SK-N-MC (cell line): ENCODE results near the gene CDK6.

Experiments used
- DNase-seq: peaks from one replicate; pipeline ENCODE4 v3.0.0-alpha.2; 2011; ENCODE audit warnings: low read depth, low spot score
- H3K27ac ChIP-seq: fragments of 200-600 bp; sonication (generic); 2 replicates; pipeline ENCODE4 v1.5.1; 2016; ENCODE audit warnings: mixed run types
- H3K36me3 ChIP-seq: fragments of 200-600 bp; sonication (generic); 2 replicates; pipeline ENCODE4 v1.6.1; 2017; ENCODE audit warnings: antibody characterized with exemption, low read length, mixed read lengths; ENCODE audit not compliant: insufficient read depth
- H3K4me3 ChIP-seq: fragments of 200-600 bp; sonication (generic); 2 replicates; pipeline ENCODE4 v1.5.1; 2016
- H3K9ac ChIP-seq: fragments of 200-600 bp; sonication (generic); 2 replicates; pipeline ENCODE4 v1.8.0; 2017; ENCODE audit warnings: mixed run types, mixed read lengths; ENCODE audit not compliant: insufficient read length
- H3K9me3 ChIP-seq: fragments of 200-600 bp; sonication (generic); 2 replicates; pipeline ENCODE4 v1.6.1; 2017; ENCODE audit warnings: low read depth, mild to moderate bottlenecking, antibody characterized with exemption, low read length, moderate library complexity, mixed read lengths
- EZH2 ChIP-seq: fragments of 200-600 bp; sonication (generic); IDR thresholded peaks from one replicate; pipeline ENCODE4 v1.6.1; 2017; ENCODE audit warnings: antibody characterized with exemption
- FOXP2 ChIP-seq: optimal IDR thresholded peaks from 2 replicates; pipeline ENCODE3; 2011; ENCODE audit warnings: mild to moderate bottlenecking, moderate library complexity; ENCODE audit not compliant: insufficient read depth; ENCODE audit errors: extremely low read length, control extremely low read depth
- POLR2AphosphoS5 ChIP-seq: IDR thresholded peaks from 2 replicates; pipeline ENCODE4 v1.6.1; 2012; ENCODE audit warnings: mild to moderate bottlenecking, low read depth, low read length, borderline replicate concordance

CDK6 gene

DNA sequence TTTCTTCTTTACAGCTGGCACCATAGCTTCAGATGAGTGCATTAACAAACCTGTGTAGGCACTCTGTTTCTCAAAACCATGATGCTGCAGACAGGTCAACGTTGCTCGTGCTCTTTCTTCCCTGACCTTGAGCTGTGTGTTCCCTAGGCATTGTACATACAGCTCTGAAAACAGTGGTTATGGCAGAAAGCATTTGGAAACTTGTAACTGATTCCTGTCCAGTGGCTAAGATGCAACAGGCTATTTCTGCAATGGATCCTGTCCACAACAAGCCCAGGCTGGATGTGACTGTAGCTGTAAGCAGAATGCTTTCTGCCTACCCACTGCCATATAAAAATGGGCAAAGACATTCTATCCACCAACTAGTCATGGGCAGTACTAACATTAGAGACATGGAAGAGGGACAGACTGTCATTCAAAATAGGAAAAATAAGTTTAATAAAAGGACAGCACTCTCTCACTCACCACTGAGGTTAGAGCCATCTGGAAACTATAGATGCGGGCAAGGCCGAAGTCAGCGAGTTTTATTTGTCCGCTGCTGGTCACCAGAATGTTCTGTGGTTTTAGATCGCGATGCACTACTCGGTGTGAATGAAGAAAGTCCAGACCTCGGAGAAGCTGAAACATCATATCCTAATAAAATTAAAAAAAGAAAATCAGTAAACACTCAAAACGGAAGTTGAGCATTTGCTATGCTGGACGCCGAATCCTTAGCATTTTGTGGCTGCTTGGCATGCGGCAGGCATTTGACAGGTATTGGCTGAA, 111.0 kb downstream of the CDK6 start:
- Histone ChIP-seq H3K9me3 (no peaks in the 10 kb centered on the region), H3K9ac (no peak overlapping the region), H3K36me3 (no peaks in the 10 kb centered on the region), H3K27ac (no peak overlapping the region), H3K4me3 (no peak overlapping the region)
- no peak for DNase-seq
- TF ChIP-seq POLR2AphosphoS5 (no peak), EZH2 (no peak), FOXP2 (no peak)

DNA sequence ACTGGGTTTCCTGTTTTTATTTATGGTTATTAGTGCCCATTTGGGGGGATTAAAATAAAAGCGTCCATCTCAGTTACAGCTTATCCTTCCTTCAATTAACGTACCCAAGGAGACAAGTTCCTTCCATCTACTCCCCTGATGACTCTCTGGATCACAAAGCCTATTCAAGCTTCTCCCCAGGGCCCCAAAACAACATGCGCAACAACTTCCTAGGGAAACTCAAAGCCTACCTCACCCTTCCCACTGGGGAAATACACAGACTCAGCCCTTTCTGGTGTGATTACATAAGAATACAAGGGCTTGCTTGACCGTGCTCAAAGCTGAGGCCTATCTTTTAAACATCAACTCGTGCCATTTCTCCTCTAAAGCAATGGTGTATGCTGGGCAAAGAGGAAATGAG, 112.4 kb downstream of the CDK6 start:
- H3K9ac ChIP-seq, result peak overlapping the region; percentile 56
- H3K27ac ChIP-seq, result peak overlapping the region; percentile 93
- no peak for DNase-seq
- no peak for TF ChIP-seq POLR2AphosphoS5
- no peak for TF ChIP-seq FOXP2
- no peak for TF ChIP-seq EZH2
- no peaks in the 10 kb centered on the region for H3K9me3 ChIP-seq
- peak overlapping the region; percentile 50; the same call in 1 of the 2 replicates for H3K4me3 ChIP-seq
- H3K36me3 ChIP-seq, result no peaks in the 10 kb centered on the region

DNA sequence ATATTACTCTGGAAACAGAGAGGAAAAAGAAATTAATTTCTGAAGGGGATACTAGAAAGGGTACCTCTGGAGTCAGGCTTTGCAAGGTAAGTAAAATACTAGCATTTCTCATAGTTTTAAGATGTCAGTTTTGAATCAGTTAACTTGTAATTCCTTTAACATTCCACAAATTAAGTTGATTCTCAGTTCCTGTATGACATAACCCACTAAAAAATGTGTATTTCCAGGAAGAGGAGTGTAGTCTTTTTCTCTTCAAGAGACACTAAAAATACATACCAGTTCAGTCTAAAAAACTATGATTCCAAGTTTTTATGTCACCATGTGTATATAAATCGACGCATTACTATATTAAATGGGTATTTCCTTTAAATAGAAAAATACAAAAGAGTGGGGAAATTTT, 113.2 kb downstream of the CDK6 start:
- TF ChIP-seq EZH2 (no peak), FOXP2 (no peak), POLR2AphosphoS5 (no peak)
- H3K36me3 ChIP-seq, result no peaks in the 10 kb centered on the region
- DNase-seq, result no peak
- H3K4me3 ChIP-seq, result peak overlapping the region; percentile 50
- H3K9me3 ChIP-seq, result no peaks in the 10 kb centered on the region
- H3K9ac ChIP-seq, result peak overlapping the region; percentile 56
- H3K27ac ChIP-seq, result peak overlapping the region; percentile 93

DNA sequence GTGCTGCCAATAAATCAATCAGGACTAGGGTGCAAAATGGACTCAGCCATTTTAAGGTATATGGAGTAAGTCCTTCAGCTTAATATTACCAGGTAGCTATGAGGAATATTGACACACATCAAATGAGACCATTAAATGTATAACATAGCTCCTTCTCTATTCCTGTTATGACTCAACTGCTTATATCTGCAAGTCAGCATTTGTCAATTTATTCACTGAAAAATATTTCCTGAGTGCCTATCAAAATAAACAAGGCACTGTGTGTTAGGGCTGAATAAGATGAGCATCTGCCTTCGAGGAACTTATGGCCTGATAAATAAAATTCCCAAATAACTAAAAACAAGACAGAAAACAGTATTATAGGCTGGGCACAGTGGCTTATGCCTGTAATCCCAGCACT, 113.8 kb downstream of the CDK6 start:
- TF ChIP-seq FOXP2 (no peak), EZH2 (no peak), POLR2AphosphoS5 (no peak)
- Histone ChIP-seq H3K9ac (no peak overlapping the region), H3K9me3 (no peaks in the 10 kb centered on the region), H3K4me3 (no peak overlapping the region), H3K27ac (peak overlapping the region; percentile 93; the same call in 1 of the 2 replicates), H3K36me3 (no peaks in the 10 kb centered on the region)
- no peak for DNase-seq

DNA sequence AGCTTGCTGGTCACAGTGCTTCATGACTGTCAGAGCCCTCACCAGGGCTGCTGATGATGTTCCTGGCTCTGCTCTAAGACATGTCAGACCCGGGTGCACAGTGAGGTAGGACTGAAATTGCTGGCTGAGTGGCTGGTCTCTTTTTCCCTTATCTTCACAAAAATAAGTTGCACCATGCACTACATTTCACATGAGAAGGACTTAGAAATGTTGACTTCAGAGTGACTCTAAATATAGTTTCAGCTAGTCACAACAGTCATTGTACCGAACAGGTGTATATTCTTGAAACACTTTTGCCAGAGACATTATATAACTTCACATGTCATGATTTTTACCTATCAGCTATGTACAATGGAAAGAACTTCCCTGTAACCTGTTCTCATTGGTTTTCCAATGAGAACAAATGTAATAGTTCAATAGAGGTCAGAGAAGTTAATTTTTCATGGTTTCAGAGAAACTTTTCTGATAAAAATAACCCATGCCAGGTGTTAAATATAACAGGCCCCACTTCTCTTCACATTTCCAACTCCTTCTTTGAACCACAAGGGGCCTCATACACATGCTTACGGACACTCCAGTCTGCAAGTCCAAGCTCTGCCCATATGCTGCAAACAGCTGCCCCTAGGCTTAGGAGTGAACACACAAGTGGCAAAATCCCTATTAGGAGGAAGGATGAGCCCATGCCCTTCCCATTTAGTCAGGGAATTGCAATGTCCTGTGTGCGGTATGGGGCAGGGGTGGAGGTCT, 115.6 kb downstream of the CDK6 start:
- Histone ChIP-seq H3K9ac (no peak overlapping the region), H3K36me3 (no peaks in the 10 kb centered on the region), H3K27ac (no peak overlapping the region), H3K9me3 (no peaks in the 10 kb centered on the region), H3K4me3 (no peak overlapping the region)
- no peak for DNase-seq
- TF ChIP-seq POLR2AphosphoS5, result no peak
- no peak for TF ChIP-seq EZH2
- no peak for TF ChIP-seq FOXP2

DNA sequence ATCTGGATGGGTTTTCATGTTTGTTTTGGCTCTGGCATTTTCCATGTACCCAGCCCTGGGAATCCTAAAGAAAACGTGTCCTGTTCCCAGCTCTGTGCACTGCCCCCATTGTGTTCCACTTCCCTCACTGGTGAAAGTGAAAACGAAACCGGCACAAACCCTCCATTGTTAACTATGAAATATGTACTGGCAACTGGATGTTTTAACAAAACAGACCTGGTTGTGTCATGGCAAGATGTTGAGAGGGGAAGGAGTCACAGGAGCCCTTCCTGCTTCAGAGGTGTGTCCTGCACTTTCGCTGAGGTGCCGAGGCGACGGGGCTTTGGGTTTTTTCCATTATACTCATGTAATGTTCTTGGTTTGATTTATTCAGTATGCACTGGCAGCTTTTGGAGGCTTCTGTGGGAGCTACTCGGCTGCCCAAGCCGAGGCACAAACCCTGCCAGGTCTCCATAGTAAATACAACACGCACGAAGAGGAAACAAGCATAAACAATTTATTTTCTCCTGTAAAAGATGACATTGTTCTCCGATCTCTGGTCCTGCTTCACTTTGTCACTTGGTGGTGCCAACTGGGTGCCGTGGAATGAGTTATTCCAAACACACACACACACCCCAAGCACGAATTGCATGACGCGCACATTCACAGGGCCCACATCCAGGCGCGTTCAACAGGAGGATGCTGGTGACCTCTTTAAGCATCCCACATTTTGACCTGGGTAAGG, 118.2 kb downstream of the CDK6 start:
- Histone ChIP-seq H3K9ac (no peak overlapping the region), H3K27ac (no peak overlapping the region), H3K9me3 (no peaks in the 10 kb centered on the region), H3K4me3 (no peak overlapping the region), H3K36me3 (no peaks in the 10 kb centered on the region)
- TF ChIP-seq EZH2 (no peak), FOXP2 (no peak), POLR2AphosphoS5 (no peak)
- DNase-seq, result no peak

DNA sequence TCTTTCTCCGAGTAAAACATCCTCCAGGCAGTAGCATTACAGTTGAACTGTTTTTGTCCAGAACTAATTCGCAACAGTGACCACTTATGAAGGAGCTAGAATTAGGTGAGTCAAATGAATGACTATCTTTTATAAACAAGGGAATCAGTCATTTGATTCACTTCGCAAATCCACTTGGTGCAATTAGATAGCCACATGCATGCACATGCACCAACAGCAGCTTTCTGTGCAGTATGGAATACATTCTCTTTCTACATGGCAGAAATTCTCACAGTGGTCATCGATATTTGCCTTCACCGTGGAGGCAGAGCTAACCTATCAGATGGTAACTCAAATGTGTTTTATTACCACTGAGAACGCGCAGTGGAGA, 118.8 kb downstream of the CDK6 start:
- no peaks in the 10 kb centered on the region for H3K36me3 ChIP-seq
- H3K9ac ChIP-seq, result no peak overlapping the region
- H3K9me3 ChIP-seq, result no peaks in the 10 kb centered on the region
- DNase-seq, result no peak
- H3K4me3 ChIP-seq, result no peak overlapping the region
- no peak for TF ChIP-seq POLR2AphosphoS5
- no peak for TF ChIP-seq FOXP2
- TF ChIP-seq EZH2, result no peak
- no peak overlapping the region for H3K27ac ChIP-seq

DNA sequence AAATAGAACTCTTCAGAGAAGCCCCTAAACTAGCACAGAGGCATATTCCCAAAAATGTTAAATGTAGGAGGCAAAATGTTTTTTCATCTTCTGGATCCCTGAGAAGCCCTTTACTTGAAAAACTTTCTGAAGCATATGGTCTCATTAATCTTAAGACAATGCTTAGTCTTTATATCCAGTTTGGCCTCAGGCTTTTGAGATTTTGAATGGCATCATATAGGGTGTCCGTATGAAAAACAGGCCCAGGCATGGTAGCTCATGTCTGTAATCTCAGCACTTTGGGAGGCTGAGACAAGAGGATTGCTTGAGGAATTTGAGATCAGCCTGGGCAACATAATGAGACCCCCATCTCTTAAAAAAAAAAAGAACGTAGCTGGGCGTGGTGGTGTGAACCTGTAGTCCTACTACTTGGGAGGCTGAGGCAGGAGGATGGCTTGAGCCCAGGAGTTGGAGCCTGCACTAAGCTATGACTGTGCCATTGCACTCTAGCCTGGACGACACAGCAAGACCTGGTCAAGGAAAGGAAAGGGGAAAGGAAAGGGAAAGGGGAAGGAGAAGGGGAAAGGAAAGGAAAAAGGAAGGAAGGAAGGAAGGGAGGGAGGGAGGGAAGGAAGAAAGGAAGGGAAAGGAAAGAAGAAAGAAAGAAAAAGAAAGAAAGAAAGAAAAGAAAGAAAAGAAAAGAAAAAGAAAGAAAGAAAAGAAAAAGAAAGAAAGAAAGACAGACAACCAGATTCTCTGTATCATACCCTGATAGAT, 119.4 kb downstream of the CDK6 start:
- H3K9ac ChIP-seq, result no peak overlapping the region
- TF ChIP-seq EZH2 (no peak), POLR2AphosphoS5 (no peak), FOXP2 (no peak)
- DNase-seq, result no peak

More for the DNA sequence above, 119.4 kb downstream of the CDK6 start:
- Histone ChIP-seq H3K9me3 (no peaks in the 10 kb centered on the region), H3K27ac (no peak overlapping the region), H3K4me3 (no peak overlapping the region), H3K36me3 (no peaks in the 10 kb centered on the region)
